RCC 7860 (cell line): ENCODE measurements around the gene EMILIN2.
A peak's percentile ranks its signal among the peaks of the same experiment; 100 is the strongest.

Experiments
- DNase-seq: peaks from one replicate; pipeline ENCODE4 v3.0.0-alpha.2; 2015; ENCODE audit warnings: low spot score
- FAIRE-seq: peaks from 2 replicates; lab custom pipeline; 2012; peaks lifted over from hg19 to GRCh38; lab: Jason Lieb, UNC

EMILIN2 gene

DNA sequence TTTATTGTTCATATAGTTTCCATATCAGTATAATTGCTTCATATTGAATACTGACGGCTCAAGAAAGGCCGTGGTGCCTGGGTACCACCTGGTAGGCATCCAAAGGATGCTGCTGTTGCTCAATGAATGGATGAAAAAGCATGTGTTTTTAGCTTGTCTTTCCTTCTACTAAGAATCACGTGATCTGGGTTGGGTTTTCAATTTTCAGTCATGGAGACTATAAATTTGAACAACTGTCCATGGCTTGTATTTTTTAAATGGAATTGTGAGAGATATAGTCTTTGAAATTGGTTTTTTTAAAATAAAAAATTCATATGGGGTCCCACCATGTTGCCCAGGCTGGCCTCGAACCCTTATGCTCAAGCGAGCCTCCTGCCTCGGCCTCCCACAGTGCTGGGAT lies 25.3 kb downstream of the EMILIN2 start:
- DNase-seq (no peak), FAIRE-seq (no peak)

DNA sequence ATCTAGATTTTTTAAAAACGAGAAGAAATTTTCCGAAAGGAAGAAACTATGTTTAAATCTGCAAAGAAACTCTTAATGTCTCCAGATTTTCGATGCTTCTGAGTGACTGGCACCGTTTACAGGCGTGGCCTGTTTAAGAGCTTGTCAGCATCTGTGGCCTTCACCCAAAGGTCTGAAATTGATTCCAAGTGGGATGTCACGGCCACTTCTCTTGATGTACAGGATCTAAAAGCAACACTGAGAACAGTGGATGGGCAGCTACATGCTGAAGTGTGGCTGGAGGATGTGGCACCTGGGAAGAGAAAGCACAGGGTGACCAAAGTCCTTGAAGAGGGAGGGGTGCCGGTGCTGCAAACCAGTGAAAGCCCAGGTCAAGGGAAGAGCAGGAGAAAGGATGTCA lies 28.0 kb downstream of the EMILIN2 start:
- no peak for DNase-seq
- FAIRE-seq = no peak

DNA sequence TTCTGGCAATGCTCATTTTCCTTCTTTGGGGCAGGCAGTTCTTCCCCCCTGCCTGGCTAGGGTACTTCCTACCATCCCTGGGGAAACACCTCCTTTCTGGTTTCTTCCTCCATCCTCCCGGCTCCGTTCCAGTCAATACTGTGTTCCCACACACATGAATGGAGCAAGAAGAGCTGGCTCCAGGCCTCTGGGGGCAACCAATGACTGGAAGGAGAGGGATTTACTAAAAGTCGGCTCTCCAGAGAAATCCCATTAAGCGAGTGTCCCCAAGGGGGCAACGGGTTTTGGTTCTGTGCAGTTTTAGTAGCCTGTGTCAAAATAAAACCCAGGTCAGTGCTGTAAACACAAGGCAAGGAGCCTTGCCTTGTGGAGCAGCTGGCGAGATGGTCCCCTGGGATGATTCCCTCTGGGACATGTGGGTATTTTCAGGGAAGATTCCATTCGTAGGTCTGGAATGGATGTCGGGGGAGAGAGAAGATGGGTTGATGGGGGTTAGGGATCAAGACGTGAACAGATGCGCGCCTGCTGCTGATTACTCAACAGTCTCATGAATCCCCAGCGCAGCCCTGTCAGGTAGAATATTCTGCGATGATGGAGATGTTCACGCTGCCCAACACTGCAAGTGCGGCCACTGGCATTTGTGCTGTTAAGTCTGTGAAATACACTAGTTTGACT lies 32.0 kb downstream of the EMILIN2 start:
- DNase-seq = no peak
- no peak for FAIRE-seq

DNA sequence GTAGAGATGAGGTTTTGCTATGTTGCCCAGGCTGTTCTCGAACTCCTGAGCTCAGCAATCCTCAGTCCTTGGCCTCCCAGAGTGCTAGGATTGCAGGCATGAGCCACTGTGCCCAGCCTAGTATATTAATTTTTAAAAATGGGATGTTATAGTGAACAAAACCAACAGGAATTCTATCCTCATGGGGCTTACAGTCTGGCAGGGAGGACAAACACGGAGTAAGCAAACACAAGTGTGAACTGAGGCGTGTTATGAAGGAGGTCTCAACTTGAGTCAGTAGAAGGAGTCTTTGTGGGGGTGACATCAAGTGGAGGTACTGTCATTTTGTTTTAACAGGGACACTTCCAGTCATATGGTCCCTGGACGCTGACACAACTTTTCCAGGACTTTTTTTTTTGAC lies 33.1 kb downstream of the EMILIN2 start:
- FAIRE-seq (no peak), DNase-seq (no peak)

DNA sequence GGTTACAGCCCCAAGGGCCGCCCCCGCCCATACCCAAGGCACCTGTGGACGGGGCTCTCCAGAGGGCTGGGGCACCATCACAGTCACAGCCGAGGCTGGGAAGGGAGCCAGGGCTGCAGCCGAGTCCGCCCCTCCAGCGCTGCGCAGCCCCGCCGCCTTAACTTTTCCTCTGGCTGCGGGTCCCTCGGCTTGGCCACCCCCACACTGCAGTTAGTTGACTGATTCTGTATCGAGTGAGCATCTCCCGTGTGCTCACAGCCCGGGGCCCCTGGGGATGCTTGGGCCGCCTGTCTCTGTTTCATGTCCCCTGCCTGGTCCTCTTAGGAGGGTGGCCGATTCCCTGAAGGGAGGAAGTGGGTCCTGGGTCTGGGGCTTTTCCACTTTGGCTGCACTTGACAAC lies 33.7 kb downstream of the EMILIN2 start:
- no peak for FAIRE-seq
- DNase-seq = no peak

DNA sequence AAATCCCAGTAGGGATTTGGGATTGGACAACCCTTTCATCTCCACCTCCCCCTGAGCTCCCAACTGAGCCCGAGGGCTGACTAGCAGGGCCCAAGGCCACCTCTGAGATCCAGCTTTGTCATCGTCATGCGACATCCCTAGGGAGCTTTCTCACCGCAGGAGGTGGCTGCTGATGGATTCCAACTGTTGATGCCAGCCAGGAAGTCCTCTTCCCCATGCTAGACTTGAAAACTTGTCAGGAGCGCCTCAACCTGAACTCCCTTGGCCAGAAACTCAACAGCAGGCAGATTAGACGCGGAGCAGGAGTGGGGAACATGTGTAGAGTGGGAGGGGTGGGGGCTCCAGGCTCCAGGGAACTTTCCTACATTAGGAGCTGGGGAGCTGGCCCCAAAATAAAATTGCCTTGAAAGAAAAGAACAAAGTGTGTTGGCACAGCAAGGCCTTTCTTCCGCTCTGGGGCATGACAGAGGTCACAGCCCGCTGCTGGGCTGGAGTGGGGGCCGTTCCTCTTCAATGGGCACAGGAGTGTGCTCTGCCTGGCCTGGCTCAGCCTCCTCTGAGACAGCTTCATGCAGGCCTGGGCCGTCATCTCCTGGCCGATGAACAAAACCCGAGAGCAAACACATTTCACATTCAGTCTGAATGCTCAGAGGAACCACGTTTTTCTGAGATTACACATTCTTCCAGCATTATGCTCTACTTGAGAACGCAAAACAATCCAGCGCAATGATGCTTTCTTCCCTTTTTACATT lies 34.5 kb downstream of the EMILIN2 start:
- peak; percentile 81 for FAIRE-seq
- peak; percentile 80 for DNase-seq

DNA sequence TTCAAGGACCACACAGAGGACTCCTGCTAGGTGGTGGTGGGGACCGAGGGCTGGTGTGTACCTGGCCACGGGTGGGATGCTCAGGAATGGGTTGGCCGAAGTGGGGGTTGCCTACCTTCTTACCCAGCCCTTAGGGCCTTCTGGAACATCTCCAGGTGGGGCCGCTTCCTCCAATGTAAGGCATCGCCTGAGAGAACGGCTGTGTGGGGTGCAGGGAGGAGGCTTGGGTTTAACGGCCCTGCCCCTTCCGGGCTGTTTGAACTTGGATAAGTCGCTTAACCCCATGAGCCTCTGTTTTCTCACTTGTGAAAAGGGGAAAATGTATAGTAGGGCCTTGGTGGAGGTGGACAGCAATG lies 35.0 kb downstream of the EMILIN2 start:
- FAIRE-seq = no peak
- no peak for DNase-seq

DNA sequence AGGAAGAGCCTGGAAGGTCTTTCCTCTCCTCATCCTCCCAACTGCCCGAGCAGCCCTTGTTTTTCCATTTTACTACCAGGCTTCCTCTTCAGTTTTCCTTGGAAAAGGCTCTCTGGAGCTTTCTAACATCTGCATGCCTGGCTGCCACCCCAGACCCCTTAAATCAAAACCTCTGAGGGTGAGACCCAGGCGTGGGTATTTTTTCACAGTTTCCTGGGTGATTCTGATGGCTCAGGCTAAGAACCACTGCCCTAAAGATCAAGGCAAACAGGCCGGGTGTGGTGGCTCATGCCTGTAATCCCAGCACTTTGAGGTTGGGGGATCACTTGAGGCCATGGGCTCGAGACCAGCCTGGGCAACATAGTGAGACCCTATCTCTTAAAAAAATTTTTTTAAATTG lies 35.4 kb downstream of the EMILIN2 start:
- DNase-seq = no peak
- no peak for FAIRE-seq

DNA sequence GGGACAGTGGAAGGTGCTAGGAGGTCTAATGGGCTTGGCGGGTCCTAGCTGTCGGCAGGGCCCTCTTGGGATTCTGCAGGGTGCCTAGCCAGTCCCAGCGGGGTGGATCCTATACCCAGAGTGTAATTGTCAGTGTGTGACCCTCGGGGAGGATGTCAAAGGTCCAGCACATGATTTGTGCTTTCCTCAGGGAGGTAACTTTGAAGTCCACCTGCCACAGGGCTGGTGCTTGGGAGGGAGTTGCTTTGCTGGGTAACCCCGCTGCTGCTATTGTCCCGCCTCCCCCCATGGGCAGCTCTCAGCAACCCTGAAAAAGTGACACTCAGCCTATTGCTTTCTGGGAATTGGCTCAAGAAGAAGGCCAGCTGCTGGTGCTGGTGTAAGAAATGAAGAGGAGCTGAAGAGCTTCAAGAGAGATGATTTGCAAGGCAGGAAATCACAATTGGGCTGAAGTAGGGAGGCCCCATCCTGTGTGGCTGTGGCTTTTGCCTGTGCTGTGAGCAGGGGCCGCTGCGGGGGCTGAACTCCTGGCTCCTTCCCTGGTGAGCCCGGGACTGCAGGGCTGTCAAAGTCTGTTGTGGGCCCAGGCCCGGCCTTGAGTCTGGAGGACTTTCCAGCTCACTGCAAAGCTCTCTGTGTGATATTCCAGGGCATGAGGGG lies 36.4 kb downstream of the EMILIN2 start:
- FAIRE-seq (no peak), DNase-seq (no peak)

DNA sequence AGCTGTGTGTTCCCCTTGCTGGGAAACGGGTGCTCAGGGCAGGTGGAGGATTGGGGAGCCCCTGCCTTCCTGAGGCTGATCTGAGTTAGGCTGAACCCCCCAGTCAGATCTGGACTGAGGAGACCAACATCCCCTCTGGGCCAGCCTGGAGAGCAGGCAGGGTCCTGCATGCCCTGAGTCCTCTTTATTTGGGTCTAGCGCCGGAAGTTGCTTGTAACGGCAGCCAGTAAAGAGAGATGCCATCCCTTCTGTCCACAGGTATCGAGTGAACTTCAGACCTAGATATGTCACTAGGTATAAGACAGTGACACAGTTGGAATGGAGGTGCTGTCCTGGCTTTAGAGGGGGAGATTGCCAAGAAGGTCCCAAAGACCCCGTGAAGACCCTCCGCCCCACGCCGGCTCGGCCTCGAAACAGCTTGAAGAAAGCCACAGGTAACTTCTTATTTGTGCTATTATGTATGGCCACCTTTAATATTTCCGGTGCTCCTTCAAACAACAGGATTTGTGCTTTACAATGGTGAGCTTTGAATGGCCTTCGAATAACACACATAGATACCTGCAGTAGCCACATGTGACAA lies 38.0 kb downstream of the EMILIN2 start:
- no peak for DNase-seq
- no peak for FAIRE-seq

DNA sequence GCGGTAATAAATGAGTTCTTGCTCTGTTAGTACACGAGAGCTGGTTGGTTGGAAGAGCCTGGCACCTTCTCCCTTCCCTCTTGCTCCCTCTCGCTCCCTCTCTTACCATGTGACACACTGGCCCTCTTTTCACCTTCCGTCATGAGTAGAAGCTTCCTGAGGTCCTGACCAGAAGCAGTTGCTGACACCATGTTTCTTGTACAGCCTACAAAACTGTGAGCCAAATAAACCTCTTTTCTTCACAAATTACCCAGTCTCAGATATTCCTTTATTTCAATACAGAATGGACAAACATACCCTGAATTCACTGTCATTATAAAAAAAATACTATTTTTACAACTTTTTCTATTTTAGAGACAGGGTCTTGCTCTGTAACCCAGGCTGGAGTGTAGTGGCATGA lies 40.7 kb downstream of the EMILIN2 start:
- no peak for DNase-seq

DNA sequence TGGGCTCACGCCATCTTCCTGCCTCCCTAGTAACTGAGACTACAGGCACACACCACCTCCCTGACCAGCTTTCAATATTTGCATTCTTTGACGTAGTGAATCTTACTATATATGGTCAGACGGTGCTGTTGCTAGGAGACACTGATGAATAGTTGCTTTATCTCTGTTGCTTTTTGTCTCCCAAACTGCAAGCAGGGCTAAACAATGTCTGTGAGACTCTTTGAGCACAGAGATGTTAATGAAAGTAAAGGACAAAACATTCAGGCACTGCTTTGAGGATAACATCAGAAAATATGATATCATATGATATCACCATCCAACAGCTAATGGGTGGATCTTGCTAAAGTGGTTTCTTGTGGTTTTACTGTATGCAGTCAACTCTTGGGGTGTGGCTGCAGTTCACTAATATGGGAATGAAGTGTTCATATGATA lies 43.0 kb downstream of the EMILIN2 start:
- DNase-seq (no peak), FAIRE-seq (no peak)

More for the DNA sequence above, 40.7 kb downstream of the EMILIN2 start:
- no peak for FAIRE-seq

DNA sequence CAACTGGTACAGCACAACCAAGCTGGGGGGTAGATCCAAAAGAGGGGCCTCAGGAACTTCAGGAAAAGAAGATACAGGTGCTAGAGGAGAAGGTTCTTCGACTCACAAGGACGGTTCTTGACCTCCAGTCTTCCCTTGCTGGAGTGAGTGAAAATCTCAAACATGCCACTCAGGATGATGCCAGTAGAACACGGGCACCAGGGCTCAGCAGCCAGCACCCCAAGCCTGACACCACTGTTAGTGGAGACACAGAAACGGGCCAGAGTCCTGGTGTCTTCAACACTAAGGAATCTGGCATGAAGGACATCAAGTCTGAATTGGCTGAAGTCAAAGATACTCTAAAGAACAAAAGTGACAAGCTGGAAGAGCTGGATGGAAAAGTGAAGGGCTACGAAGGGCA lies 43.8 kb downstream of the EMILIN2 start:
- no peak for FAIRE-seq
- DNase-seq = no peak

DNA sequence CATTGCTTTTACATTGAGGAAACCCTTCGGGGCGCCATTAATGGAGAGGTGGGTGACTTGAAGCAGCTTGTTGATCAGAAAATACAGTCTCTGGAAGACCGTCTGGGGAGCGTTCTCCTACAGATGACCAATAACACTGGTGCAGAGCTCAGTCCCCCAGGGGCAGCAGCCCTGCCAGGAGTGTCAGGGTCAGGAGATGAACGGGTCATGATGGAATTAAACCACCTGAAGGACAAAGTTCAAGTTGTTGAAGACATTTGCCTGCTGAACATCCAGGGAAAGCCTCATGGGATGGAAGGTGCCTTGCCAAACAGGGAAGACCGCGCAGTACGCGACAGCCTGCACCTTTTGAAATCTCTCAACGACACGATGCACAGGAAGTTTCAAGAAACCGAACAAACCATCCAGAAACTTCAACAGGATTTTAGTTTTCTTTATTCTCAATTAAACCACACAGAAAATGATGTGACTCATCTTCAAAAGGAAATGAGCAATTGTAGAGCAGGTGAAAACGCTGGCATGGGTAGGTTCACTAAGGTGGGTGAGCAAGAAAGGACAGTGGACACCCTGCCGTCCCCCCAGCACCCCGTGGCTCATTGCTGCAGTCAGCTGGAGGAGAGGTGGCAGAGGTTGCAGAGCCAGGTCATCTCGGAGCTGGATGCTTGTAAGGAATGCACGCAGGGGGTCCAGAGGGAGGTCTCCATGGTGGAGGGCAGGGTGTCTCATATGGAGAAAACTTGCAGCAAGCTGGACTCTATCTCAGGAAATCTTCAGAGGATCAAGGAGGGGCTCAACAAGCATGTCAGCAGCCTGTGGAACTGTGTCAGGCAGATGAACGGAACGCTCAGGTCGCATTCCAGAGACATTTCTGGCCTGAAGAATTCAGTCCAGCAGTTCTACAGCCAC lies 45.0 kb downstream of the EMILIN2 start:
- FAIRE-seq = no peak

DNA sequence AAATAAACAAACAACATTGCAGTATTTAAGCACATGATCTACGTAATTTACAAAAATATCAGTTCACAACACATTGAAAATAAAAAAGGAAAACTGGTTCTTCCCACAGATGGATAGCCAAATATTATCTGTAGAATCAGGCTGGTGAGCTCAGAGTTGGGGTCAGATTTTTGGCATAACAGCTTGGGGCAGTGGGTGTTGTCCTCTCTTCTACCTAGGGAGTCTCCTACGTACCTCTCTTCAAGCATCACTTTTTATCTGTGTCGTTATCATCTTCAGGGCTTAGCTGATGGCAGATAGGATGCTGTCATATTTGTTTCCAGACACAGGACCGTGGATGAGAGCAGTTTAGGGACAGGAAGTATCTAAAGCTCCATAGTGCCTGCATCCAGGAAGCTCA lies 46.2 kb downstream of the EMILIN2 start:
- no peak for FAIRE-seq
- no peak for DNase-seq

More for the DNA sequence above, 45.0 kb downstream of the EMILIN2 start:
- DNase-seq = no peak

DNA sequence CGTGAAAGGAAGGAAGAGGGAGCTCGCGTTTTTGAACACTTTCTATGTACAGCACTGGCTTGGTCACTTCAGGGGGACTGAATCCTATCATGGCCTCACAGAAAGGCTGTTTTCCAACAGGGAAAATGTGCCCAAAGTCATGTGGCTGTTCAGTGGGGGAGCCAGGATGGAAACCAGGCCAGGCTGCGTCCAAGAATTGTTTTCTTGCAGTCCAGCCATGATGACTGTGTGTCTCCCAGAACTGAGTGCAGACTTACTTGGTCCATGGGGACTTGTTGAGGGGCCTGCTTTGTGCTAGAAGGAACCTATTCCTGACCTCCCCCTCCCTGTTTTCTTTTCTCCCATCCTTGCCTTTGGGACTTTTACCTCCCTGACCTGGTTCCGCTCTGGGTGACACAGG lies 46.9 kb downstream of the EMILIN2 start:
- DNase-seq = no peak
- FAIRE-seq = no peak

DNA sequence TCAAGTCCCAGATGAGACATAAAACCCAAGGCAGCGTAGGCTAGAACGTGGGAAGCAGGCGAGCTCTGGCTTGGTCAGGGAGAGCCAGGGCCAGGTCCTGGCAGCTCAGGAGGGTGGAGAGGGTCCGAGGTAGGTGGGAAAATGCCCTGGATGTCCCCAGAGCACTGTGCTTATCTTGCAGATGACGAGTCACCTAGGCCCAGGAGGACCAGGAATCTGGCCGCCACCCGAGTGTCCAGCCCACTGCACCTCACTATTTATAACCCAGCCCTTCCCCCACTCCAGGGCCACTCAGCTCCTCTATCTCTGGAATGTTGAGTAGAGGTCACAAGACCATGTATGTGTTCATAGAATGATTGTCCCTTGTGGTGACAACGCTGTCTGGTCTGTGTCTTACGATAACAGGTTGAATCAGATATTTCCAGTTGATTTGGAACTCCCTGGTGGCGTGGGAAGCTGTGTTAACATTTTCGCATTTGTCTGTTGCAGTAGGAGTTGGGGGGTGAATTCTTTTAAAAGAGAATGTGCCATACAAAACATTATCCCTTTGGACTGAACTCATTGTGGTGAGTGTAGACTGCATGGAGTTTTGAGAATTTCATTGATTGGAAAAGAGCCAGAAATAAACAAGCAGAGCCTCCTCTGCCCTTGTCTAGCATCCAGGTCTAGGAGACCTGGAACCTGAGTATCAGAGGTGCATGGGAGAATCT lies 47.5 kb downstream of the EMILIN2 start:
- FAIRE-seq = no peak
- no peak for DNase-seq

DNA sequence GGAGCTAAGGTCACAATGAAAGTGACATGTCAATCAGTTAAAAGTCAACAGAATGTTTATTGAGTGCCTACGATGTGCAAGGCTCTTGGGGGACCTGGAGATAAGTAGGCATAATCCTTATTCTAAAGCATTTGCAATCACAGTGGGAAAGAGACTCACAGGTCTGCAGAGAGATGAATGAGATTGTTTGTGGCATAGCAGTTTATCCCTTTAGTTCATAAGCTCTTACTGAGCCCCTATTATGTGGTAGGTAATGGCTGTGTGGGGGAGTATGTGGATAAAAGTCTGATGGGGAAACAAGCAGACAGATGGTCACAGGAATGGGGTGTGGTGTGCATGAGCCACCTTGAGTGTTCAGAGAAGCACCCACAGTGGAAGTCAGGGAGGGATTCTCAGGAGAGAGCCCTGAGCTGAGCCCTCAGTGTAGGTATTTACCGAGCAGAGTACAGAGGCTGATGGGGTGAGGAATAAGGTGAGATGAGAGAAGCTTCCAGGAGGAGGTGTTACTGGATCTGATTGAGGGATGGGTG lies 48.1 kb downstream of the EMILIN2 start:
- DNase-seq (no peak), FAIRE-seq (no peak)

DNA sequence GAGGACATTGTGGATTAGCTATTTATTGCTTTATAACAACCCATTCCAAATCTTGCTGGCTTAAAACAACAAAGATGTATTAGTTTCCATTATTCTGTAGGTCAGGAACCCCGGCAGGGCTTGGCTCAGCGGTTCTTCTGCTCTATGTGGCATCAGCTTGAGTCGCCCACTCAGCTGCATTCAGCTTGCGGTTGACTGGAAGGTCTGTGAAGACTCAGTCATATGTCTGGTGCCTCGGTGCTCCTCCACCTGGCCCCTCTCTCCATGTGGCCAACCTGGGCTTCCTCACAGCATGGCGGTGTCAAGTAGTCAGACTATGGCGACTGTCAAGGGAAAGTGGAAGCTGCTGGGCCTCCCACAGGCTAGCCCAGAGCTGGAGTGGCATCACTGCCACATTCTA lies 48.6 kb downstream of the EMILIN2 start:
- DNase-seq = no peak
- no peak for FAIRE-seq

DNA sequence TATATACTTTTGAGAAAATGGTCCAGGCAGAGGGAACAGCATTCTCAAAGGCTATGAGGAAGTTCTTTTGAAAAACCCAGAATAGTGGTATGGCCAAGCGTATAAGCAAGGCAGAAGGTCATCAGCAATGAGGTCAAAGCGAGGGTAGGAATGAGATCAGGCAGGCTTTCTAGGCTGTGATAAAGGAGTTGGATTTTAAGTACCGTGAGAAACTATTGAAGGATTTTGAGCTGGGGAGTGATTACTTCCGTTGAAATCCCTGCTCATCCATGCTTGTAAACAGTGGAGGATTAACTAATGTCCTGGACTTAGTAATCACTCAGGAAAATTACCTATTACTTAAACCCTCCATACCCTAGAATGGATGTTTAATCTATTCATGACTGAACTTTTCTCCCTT lies 50.2 kb downstream of the EMILIN2 start:
- DNase-seq (no peak), FAIRE-seq (no peak)
